Purkinje cell (primary cell): ENCODE results near the gene GINM1. TPM values are rescaled to one million over a fixed set of nuclear protein-coding genes. Genes with fewer than 3 reads are reported as not detected.

Source experiments
- polyA plus RNA-seq: library from polyadenylated mRNA; unstranded; fragments of >200 nt; fragmentation: Nextera tagmentation; gene quantifications from 2 replicates; pipeline ENCODE4 v1.2.1, GENCODE V29; 2014

The GINM1 gene, protein sequence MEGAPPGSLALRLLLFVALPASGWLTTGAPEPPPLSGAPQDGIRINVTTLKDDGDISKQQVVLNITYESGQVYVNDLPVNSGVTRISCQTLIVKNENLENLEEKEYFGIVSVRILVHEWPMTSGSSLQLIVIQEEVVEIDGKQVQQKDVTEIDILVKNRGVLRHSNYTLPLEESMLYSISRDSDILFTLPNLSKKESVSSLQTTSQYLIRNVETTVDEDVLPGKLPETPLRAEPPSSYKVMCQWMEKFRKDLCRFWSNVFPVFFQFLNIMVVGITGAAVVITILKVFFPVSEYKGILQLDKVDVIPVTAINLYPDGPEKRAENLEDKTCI
- 10.2 and 12.9 TPM in 2 replicates for polyA plus RNA-seq

DNA sequence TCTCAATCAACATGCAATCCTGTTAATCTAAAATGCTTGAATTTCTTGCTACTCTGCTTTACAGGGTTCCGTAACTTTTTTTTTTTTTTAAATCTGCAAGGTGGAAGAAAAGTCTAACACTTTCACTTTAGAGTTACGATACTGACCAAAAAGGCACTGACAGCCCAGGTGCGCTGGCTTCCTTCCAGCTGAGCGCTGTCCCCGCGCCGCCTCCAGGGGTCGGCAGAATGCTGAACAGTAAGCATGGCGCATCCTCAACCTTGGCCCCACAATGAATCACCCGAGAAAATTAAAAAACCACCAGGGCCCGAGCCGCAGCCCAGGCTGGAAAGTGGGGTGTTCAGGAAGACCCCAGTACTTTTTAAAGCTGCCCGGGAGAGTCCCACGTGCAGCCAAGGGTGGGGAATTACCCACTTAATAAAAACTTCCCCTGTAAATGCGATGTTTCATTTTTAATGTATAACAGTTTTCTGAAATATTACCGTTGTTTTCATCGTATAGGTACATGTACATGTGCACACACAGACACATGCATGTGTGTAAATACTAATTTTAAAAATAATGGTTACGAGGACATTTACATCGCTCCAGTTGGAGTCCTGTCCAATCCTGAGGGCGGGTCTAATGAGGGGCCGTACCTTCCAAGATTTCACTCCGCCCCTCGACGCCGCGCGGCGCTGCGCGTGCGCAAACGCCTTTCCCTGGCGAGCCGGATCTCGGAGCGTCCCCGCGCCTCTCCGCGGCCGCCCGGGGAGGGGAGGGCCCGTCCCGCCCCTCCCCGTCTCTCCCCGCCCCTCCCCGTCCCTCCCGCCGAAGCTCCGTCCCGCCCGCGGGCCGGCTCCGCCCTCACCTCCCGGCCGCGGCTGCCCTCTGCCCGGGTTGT is at the start of gene GINM1:
GINM1 (plus strand) TSS at position 849 of the 883 bp plus-strand sequence. CDS start 40 bp downstream, outside the sequence.

DNA sequence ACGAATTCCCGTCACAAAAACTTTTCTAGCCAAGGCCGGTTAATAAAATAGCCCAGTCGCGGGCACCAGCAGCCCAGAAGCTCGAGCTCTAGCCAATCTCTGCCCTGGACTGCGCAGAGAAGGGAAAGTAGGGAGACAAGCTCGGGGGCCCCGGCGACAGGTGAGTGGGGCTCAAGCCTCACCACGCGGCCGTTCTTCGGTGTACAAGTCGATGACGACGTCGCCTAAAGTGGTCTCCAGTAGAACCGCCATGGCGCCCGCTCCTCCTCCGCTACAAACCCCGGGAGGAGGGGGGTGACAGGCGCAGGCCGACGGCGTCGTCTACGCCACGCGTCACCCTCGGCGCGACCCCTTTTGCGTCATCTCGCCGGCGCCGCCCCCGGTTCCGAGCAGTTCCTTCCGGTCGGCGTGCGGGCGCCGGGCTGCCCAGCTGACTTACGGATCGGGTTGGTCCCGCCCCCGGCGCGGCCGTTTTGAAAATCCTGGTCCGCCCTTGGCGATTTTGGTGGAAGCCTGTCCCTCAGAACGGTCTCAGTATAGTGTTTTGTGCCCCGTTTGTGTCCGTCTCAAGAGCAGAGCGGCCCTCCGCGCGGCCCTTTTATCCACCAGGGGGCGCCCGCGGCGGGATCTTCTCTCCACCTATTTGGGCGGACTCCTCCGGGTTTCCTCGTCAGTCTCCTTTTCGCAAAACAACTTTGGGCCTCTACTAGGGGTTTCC is 20.3 kb upstream of the GINM1 start, which contains the start of gene PPIL4:
PPIL4 (minus strand) TSS at position 290 of the 718 bp plus-strand sequence; CDS start at position 252, 38 bp downstream.

Other genes with a start within 250 kb of the GINM1 start
- 11.0 and 15.2 TPM in 2 replicates for gene TAB2, start 248.7 kb upstream of the GINM1 start, polyA plus RNA-seq
- gene SUMO4, start 166.1 kb upstream of the GINM1 start, polyA plus RNA-seq: 2.7 TPM in 1 of 2 replicates, not detected in the other
- gene ZC3H12D, start 81.4 kb upstream of the GINM1 start, polyA plus RNA-seq: not detected in 2 replicates
- 36.9 and 55.7 TPM in 2 replicates for gene PPIL4, start 20.3 kb upstream of the GINM1 start, polyA plus RNA-seq
- 3.3 and 7.6 TPM in 2 replicates for gene KATNA1, start 82.3 kb downstream of the GINM1 start, polyA plus RNA-seq
- 5.4 and 8.0 TPM in 2 replicates for gene LATS1, start 151.7 kb downstream of the GINM1 start, polyA plus RNA-seq
- gene NUP43, start 180.2 kb downstream of the GINM1 start, polyA plus RNA-seq: 9.1 and 13.5 TPM in 2 replicates
- gene PCMT1, start 183.4 kb downstream of the GINM1 start, polyA plus RNA-seq: 413 and 492 TPM in 2 replicates